HepG2 (cell line): ENCODE results near the gene NIFK. TPM values are rescaled to one million over a fixed set of nuclear protein-coding genes. Genes with fewer than 3 reads are reported as not detected.

Experiments
- ATAC-seq: fragments of 200-7000 bp; cut with Tn5 transposase; 3 replicates; pipeline ENCODE4 v1.9.1; 2020; ENCODE audit warnings: mild to moderate bottlenecking, moderate library complexity
- BruUV-seq: library from RNA; stranded (reverse); fragments of 400-500 nt; replicated peaks from 2 replicates; lab custom pipeline; 2021; lab: Mats Ljungman, UMichigan
- CTCF ChIA-PET: fragments of 300-600 bp; formaldehyde crosslinking; extraction: SDS; loops from one replicate; lab custom pipeline; 2021; ENCODE audit warnings: low total read pairs, inconsistent platforms, low intra/inter-chr PET ratio; lab: Yijun Ruan, JAX
- POLR2A ChIA-PET: fragments of 350-600 bp; sonication (Branson Sonifier 250); formaldehyde crosslinking; loops from one replicate; lab custom pipeline; 2020; ENCODE audit warnings: antibody characterized with exemption, inconsistent platforms; lab: Yijun Ruan, JAX
- DNase-seq: peaks from one replicate; pipeline ENCODE4 v3.0.0-alpha.2; 2015; ENCODE audit warnings: low spot score
- FAIRE-seq: peaks from 3 replicates; lab custom pipeline; 2011; peaks lifted over from hg19 to GRCh38; lab: Jason Lieb, UNC
- H2AFZ ChIP-seq: one replicate; pipeline ENCODE4 v1.6.1; 2011; ENCODE audit warnings: low read length, inconsistent platforms
- H3K27ac ChIP-seq: fragments of 300-600 bp; 3 replicates; pipeline ENCODE4 v1.8.0; 2011; ENCODE audit warnings: mixed run types, mild to moderate bottlenecking, mixed read lengths, low read length, inconsistent platforms; ENCODE audit not compliant: insufficient read depth; ENCODE audit errors: extremely low read length
- H3K27me3 ChIP-seq, 2 experiments: fragments of 200-600 bp in 1 of 2; 2 replicates in 1 of 2; 3 replicates in 1 of 2; pipeline versions ENCODE4 v1.6.0 to v1.8.0; 2011; ENCODE audit warnings: low read length in 2 of 2, mild to moderate bottlenecking in 2 of 2, moderate library complexity in 2 of 2, inconsistent platforms in 1 of 2; ENCODE audit not compliant: insufficient read depth in 2 of 2, control insufficient read depth in 1 of 2
- H3K36me3 ChIP-seq, 2 experiments: fragments of 200-600 bp in 1 of 2; replicated peaks in 1 of 2; 2 replicates in 1 of 2; 3 replicates in 1 of 2; pipeline versions ENCODE4 v1.5.1 to v1.8.0; 2011; ENCODE audit warnings: low read length in 2 of 2, inconsistent platforms in 1 of 2; ENCODE audit not compliant: insufficient read depth in 2 of 2, control insufficient read depth in 1 of 2
- H3K4me1 ChIP-seq: 2 replicates; pipeline ENCODE4 v1.5.1; 2012; ENCODE audit warnings: low read length, inconsistent platforms; ENCODE audit not compliant: insufficient read depth
- H3K4me2 ChIP-seq: 2 replicates; pipeline ENCODE4 v1.6.0; 2011; ENCODE audit warnings: low read depth, low read length, inconsistent platforms
- H3K4me3 ChIP-seq, 3 experiments: fragments of 200-600 bp in 1 of 3; sonication (generic), shearing (Covaris generic) in 1 of 3; replicated peaks in 1 of 3; 2 replicates each; pipeline ENCODE4 v1.5.1; 2011 to 2016; ENCODE audit warnings: low read length in 3 of 3, inconsistent platforms in 2 of 3, low read depth in 2 of 3, mild to moderate bottlenecking in 2 of 3, control low read depth in 1 of 3, mixed read lengths in 1 of 3; ENCODE audit not compliant: insufficient read depth in 1 of 3
- H3K79me2 ChIP-seq: one replicate; pipeline ENCODE4 v1.6.1; 2011; ENCODE audit warnings: low read length, inconsistent platforms; ENCODE audit not compliant: insufficient read depth
- H3K9ac ChIP-seq: 2 replicates; pipeline ENCODE4 v1.6.0; 2011; ENCODE audit warnings: mild to moderate bottlenecking, low read depth, low read length, inconsistent platforms; ENCODE audit not compliant: insufficient read depth
- H3K9me3 ChIP-seq: 2 replicates; pipeline ENCODE4 v1.5.1; 2012; ENCODE audit warnings: mild to moderate bottlenecking, low read length
- H4K20me1 ChIP-seq: 2 replicates; pipeline ENCODE4 v1.6.0; 2011; ENCODE audit warnings: inconsistent platforms, mild to moderate bottlenecking, low read length, moderate library complexity; ENCODE audit not compliant: insufficient read depth
- EHMT2 ChIP-seq: fragments of 200-600 bp; sonication (generic); IDR thresholded peaks from 2 replicates; pipeline ENCODE4 v1.7.0; 2017; ENCODE audit warnings: antibody characterized with exemption, low read depth, low read length, borderline replicate concordance
- HMG20A ChIP-seq: IDR thresholded peaks from 2 replicates; pipeline ENCODE4 v1.6.1; 2016; ENCODE audit warnings: borderline replicate concordance
- HNF4A ChIP-seq: sonication (generic); formaldehyde crosslinking; IDR thresholded peaks from 2 replicates; pipeline ENCODE4 v1.4.0; 2020; ENCODE audit warnings: missing genetic modification reagents
- KAT8 ChIP-seq: IDR thresholded peaks from 2 replicates; pipeline ENCODE4 v1.6.1; 2016; ENCODE audit warnings: missing genetic modification reagents, missing compliant biosample characterization
- PPARG ChIP-seq: conservative IDR thresholded peaks from 2 replicates; pipeline ENCODE4 v1.6.1; 2016; ENCODE audit warnings: missing biosample characterization, missing genetic modification reagents
- SALL1 ChIP-seq: sonication (generic); formaldehyde crosslinking; IDR thresholded peaks from 2 replicates; pipeline ENCODE4 v1.8.0; 2022; ENCODE audit warnings: mild to moderate bottlenecking, missing genetic modification reagents
- SMARCC2 ChIP-seq: fragments of 450-650 bp; IDR thresholded peaks from 2 replicates; pipeline ENCODE4 v1.6.1; 2017; ENCODE audit warnings: antibody characterized with exemption, mild to moderate bottlenecking
- SOX6 ChIP-seq, 2 experiments: fragments of 450-650 bp in 1 of 2; sonication (generic) in 1 of 2; formaldehyde crosslinking in 1 of 2; IDR thresholded peaks; 2 replicates each; pipeline versions ENCODE4 v1.4.0 to v1.6.1; 2017 to 2020; ENCODE audit warnings: antibody characterized with exemption in 1 of 2, mild to moderate bottlenecking in 1 of 2, missing genetic modification reagents in 1 of 2
- ZNF343 ChIP-seq: sonication (generic); formaldehyde crosslinking; IDR thresholded peaks from 2 replicates; pipeline ENCODE4 v1.4.0; 2020; ENCODE audit warnings: mild to moderate bottlenecking, missing genetic modification reagents
- ZNF564 ChIP-seq: sonication (generic); formaldehyde crosslinking; IDR thresholded peaks from 2 replicates; pipeline ENCODE4 v1.8.1; 2023; ENCODE audit warnings: mild to moderate bottlenecking, missing genetic modification reagents
- ZNF773 ChIP-seq: sonication (generic); formaldehyde crosslinking; IDR thresholded peaks from 2 replicates; pipeline ENCODE4 v1.4.0; 2020; ENCODE audit warnings: missing genetic modification reagents, borderline replicate concordance
- ZSCAN9 ChIP-seq: IDR thresholded peaks from 2 replicates; pipeline ENCODE4 v1.6.1; 2016; ENCODE audit warnings: borderline replicate concordance
- WGBS: methylation state at CpG from one replicate; pipeline ENCODE4 v1.1.6; 2017; ENCODE audit warnings: low lambda C conversion rate; 5-methylcytosine and 5-hydroxymethylcytosine counted together
- in situ Hi-C: cut with HindIII; loops from 2 replicates; pipeline ENCODE4 v1.10.0; 2017; ENCODE audit warnings: low pct_unique_long_range_greater_than_20kb; ENCODE audit not compliant: extremely low pct_ligation_motif_present
- intact Hi-C: fragments of 100-400 bp; cut with micrococcal nuclease; formaldehyde crosslinking; loops from one replicate; pipeline ENCODE4 v1.10.0; 2022; ENCODE audit not compliant: unreplicated experiment
- polyA plus RNA-seq, 8 experiments: library from polyadenylated mRNA; depleted of rRNA in 3 of 8; stranded (reverse) in 7 of 8; unstranded in 1 of 8; fragments of >200 nt; fragmentation: Illumina TruSeq in 4 of 8; extraction: Trizol in 4 of 8; gene quantifications; 2 replicates each; pipeline versions ENCODE4 v1.2.1 to v1.2.3, GENCODE V29; 2011 to 2016; ENCODE audit warnings: low read depth in 4 of 8, missing spikeins in 1 of 8, mixed read lengths in 1 of 8; ENCODE audit not compliant: insufficient read depth in 1 of 8
- total RNA-seq, 5 experiments: library from RNA; depleted of rRNA; stranded (reverse); fragments of >200 nt; fragmentation: Illumina TruSeq; extraction: Trizol; gene quantifications; 2 replicates each; pipeline ENCODE4 v1.2.3, GENCODE V29; 2016; ENCODE audit warnings: low read depth in 1 of 5
- TF ChIP-seq, protein P1 (sequence below): IDR thresholded peaks from 2 replicates; pipeline ENCODE4 v1.6.1; 2016; ENCODE audit warnings: mild to moderate bottlenecking
- TF ChIP-seq, protein P2 (sequence below): sonication (generic); formaldehyde crosslinking; IDR thresholded peaks from 2 replicates; pipeline ENCODE4 v1.4.0; 2020; ENCODE audit warnings: missing genetic modification reagents
- TF ChIP-seq, protein P3 (sequence below): IDR thresholded peaks from 2 replicates; pipeline ENCODE4 v1.6.1; 2016; ENCODE audit warnings: missing genetic modification reagents, missing compliant biosample characterization
- TF ChIP-seq, protein P4 (sequence below): IDR thresholded peaks from 2 replicates; pipeline ENCODE4 v1.6.1; 2012; ENCODE audit warnings: low read depth, low read length, improper control_type of control experiment

Gene NIFK
- total and polyA plus RNA-seq, 2 of the 13 experiments (the other 11 are each of a cell fraction or from before 2014, with no cell fraction given): 19.6 to 105 TPM

DNA sequence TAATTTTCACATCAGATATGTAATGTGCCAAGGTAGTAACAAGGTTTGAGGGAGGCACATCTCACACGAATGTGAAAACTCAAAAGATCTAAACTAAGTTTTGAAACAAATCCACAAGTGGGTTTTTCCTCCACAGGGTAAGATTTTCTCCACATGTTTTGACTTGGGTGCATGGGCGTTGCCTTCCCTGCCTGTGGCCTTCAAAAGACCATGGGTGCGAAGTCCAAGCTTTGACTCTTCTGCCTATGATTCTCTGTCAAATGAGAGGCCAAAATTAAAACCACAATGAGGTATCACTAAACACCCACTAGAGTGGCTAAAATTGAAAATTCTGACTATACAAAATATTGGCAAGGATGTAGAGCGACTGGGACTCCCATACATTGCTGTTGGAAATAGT lies 30.7 kb downstream of the NIFK start:
- peaks cover 65% of the 10 kb centered on the region for H3K4me1 ChIP-seq
- ChIA-PET POLR2A (interaction anchor here (1.4 to 4.2 kb wide), 5 partner anchors 9 to 175 kb away, joined by 5 to 36 read pairs (median 6); partner anchors contain the start of genes CLASP1 and RNU4ATAC), CTCF (no interaction called here)
- peak; percentile 71 for FAIRE-seq
- H2AFZ ChIP-seq: no peak overlapping the region
- in situ Hi-C loops (no loop called here), intact Hi-C loops (loop anchor here (5.0 kb wide), 1 partner anchor 59 kb away; the partner anchor contains the start of gene CLASP1)
- peak overlapping the region; percentile 26 for H3K4me2 ChIP-seq
- no peaks in the 10 kb centered on the region for H3K9me3 ChIP-seq
- BruUV-seq: no TSS peak
- peaks cover 0 to 12% of the 10 kb centered on the region in 2 experiments; a peak in 2 of 5 replicates for H3K27me3 ChIP-seq
- H3K79me2 ChIP-seq: no peaks in the 10 kb centered on the region
- no peaks in the 10 kb centered on the region for H3K36me3 ChIP-seq
- no peak overlapping the region for H3K4me3 ChIP-seq
- peak; percentile 43; the same call in 2 of the 3 replicates for ATAC-seq
- H3K9ac ChIP-seq: no peak overlapping the region
- DNase-seq: peak; percentile 63
- no peak overlapping the region for H3K27ac ChIP-seq
- 13% methylated on average over 4 of the region's 4 CpGs for WGBS
- no peaks in the 10 kb centered on the region for H4K20me1 ChIP-seq
- 0 out of 2 replicates have a peak, but pooled peaks have one; percentile 14 for TF ChIP-seq PPARG (CRISPR knock-in tag)
- TF ChIP-seq ZNF773 (CRISPR knock-in tag): no peak
- TF ChIP-seq EHMT2: 0 out of 2 replicates have a peak, but pooled peaks have one; percentile 65
- TF ChIP-seq SMARCC2: no peak
- TF ChIP-seq SALL1: peak; percentile 41; the same call in 1 of the 2 replicates
- TF ChIP-seq KAT8: peak; percentile 42; the same call in 1 of the 2 replicates
- TF ChIP-seq HMG20A (CRISPR knock-in tag): peak; percentile 28; the same call in 1 of the 2 replicates
- TF ChIP-seq ZNF343 (CRISPR knock-in tag): no peak
- TF ChIP-seq, protein P1, sequence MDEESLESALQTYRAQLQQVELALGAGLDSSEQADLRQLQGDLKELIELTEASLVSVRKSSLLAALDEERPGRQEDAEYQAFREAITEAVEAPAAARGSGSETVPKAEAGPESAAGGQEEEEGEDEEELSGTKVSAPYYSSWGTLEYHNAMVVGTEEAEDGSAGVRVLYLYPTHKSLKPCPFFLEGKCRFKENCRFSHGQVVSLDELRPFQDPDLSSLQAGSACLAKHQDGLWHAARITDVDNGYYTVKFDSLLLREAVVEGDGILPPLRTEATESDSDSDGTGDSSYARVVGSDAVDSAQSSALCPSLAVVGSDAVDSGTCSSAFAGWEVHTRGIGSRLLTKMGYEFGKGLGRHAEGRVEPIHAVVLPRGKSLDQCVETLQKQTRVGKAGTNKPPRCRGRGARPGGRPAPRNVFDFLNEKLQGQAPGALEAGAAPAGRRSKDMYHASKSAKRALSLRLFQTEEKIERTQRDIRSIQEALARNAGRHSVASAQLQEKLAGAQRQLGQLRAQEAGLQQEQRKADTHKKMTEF: 0 out of 2 replicates have a peak, but pooled peaks have one; percentile 30
- TF ChIP-seq, protein P2, sequence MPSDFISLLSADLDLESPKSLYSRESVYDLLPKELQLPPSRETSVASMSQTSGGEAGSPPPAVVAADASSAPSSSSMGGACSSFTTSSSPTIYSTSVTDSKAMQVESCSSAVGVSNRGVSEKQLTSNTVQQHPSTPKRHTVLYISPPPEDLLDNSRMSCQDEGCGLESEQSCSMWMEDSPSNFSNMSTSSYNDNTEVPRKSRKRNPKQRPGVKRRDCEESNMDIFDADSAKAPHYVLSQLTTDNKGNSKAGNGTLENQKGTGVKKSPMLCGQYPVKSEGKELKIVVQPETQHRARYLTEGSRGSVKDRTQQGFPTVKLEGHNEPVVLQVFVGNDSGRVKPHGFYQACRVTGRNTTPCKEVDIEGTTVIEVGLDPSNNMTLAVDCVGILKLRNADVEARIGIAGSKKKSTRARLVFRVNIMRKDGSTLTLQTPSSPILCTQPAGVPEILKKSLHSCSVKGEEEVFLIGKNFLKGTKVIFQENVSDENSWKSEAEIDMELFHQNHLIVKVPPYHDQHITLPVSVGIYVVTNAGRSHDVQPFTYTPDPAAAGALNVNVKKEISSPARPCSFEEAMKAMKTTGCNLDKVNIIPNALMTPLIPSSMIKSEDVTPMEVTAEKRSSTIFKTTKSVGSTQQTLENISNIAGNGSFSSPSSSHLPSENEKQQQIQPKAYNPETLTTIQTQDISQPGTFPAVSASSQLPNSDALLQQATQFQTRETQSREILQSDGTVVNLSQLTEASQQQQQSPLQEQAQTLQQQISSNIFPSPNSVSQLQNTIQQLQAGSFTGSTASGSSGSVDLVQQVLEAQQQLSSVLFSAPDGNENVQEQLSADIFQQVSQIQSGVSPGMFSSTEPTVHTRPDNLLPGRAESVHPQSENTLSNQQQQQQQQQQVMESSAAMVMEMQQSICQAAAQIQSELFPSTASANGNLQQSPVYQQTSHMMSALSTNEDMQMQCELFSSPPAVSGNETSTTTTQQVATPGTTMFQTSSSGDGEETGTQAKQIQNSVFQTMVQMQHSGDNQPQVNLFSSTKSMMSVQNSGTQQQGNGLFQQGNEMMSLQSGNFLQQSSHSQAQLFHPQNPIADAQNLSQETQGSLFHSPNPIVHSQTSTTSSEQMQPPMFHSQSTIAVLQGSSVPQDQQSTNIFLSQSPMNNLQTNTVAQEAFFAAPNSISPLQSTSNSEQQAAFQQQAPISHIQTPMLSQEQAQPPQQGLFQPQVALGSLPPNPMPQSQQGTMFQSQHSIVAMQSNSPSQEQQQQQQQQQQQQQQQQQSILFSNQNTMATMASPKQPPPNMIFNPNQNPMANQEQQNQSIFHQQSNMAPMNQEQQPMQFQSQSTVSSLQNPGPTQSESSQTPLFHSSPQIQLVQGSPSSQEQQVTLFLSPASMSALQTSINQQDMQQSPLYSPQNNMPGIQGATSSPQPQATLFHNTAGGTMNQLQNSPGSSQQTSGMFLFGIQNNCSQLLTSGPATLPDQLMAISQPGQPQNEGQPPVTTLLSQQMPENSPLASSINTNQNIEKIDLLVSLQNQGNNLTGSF (CRISPR knock-in tag): no peak
- TF ChIP-seq, protein P3, sequence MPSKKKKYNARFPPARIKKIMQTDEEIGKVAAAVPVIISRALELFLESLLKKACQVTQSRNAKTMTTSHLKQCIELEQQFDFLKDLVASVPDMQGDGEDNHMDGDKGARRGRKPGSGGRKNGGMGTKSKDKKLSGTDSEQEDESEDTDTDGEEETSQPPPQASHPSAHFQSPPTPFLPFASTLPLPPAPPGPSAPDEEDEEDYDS (CRISPR knock-in tag): no peak
- no peak for TF ChIP-seq SOX6 (IDR thresholded peaks at IDR 0.05)
- 0 out of 2 replicates have a peak, but pooled peaks have one; percentile 18 for TF ChIP-seq SOX6 (CRISPR knock-in tag; IDR thresholded peaks at IDR 0.05)
- 0 out of 2 replicates have a peak, but pooled peaks have one; percentile 22 for TF ChIP-seq ZSCAN9 (CRISPR knock-in tag)
- TF ChIP-seq HNF4A (CRISPR knock-in tag): peak; percentile 81
- TF ChIP-seq ZNF564: no peak
- TF ChIP-seq, protein P4, sequence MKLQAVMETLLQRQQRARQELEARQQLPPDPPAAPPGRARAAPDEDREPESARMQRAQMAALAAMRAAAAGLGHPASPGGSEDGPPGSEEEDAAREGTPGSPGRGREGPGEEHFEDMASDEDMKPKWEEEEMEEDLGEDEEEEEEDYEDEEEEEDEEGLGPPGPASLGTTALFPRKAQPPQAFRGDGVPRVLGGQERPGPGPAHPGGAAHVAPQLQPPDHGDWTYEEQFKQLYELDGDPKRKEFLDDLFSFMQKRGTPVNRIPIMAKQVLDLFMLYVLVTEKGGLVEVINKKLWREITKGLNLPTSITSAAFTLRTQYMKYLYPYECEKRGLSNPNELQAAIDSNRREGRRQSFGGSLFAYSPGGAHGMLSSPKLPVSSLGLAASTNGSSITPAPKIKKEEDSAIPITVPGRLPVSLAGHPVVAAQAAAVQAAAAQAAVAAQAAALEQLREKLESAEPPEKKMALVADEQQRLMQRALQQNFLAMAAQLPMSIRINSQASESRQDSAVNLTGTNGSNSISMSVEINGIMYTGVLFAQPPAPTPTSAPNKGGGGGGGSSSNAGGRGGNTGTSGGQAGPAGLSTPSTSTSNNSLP: 0 out of 2 replicates have a peak, but pooled peaks have one; percentile 19
